ENCODE measurements around the gene EXOC6. TPM values are rescaled to one million over a fixed set of nuclear protein-coding genes. Genes with fewer than 3 reads are reported as not detected.
"Not testable (repeated sequence)": the region's sequence is repeated elsewhere in the genome, so short reads cannot be mapped to it uniquely, and the experiment has no call there.

The EXOC6 gene
- total RNA-seq, 1 donor from 2014 or later: 19.6 TPM

- DNase-seq (no peak), ATAC-seq (no peak)
- H3K9me3 ChIP-seq: no peaks in the 10 kb centered on the region
- intact Hi-C loops (cut with DNase I): no loop called here
- peaks cover 10% of the 10 kb centered on the region for H3K36me3 ChIP-seq
- H3K4me1 ChIP-seq: no peaks in the 10 kb centered on the region
- no peak overlapping the region for H3K4me3 ChIP-seq
- H3K27ac ChIP-seq: no peak overlapping the region
- H3K27me3 ChIP-seq (ENCODE audit: low read depth): no peaks in the 10 kb centered on the region
- TF ChIP-seq, protein P1, sequence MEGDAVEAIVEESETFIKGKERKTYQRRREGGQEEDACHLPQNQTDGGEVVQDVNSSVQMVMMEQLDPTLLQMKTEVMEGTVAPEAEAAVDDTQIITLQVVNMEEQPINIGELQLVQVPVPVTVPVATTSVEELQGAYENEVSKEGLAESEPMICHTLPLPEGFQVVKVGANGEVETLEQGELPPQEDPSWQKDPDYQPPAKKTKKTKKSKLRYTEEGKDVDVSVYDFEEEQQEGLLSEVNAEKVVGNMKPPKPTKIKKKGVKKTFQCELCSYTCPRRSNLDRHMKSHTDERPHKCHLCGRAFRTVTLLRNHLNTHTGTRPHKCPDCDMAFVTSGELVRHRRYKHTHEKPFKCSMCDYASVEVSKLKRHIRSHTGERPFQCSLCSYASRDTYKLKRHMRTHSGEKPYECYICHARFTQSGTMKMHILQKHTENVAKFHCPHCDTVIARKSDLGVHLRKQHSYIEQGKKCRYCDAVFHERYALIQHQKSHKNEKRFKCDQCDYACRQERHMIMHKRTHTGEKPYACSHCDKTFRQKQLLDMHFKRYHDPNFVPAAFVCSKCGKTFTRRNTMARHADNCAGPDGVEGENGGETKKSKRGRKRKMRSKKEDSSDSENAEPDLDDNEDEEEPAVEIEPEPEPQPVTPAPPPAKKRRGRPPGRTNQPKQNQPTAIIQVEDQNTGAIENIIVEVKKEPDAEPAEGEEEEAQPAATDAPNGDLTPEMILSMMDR (IDR thresholded peaks at IDR 0.05): no peak
Measured at GRCh38 chr10:92907280-92907679, 59.0 kb downstream of the EXOC6 start.

- H3K27ac ChIP-seq; H3K27me3 ChIP-seq (ENCODE audit: low read depth); ATAC-seq; H3K36me3 ChIP-seq; DNase-seq; intact Hi-C loops (cut with DNase I); H3K9me3 ChIP-seq; H3K4me3 ChIP-seq; H3K4me1 ChIP-seq: not testable (repeated sequence)
Measured at GRCh38 chr10:92912631-92913030, 64.3 kb downstream of the EXOC6 start.

DNA sequence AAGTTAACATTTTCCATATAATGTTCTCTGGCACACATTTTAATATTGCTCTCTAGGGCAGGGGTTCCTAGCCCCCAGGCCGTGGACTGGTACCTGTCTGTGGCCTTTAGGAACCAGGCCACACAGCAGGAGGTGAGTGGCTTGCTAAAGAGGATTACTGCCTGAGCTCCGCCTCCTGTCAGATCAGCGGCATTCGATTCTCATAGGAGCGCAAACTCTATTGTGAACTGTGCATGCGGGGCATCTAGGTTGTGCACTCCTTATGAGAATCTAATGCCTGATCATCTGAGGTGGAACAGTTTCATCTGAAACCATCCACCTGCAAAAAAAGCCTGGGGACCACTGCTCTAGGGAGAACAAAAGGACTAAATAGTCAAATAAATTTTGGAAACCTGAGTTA is 65.7 kb downstream of the EXOC6 start:
- intact Hi-C loops (cut with DNase I): no loop called here
- no peak for DNase-seq
- Histone ChIP-seq H3K4me3 (no peak overlapping the region), H3K9me3 (no peaks in the 10 kb centered on the region), H3K36me3 (peaks cover 10% of the 10 kb centered on the region), H3K27me3 (ENCODE audit: low read depth) (no peaks in the 10 kb centered on the region), H3K27ac (no peak overlapping the region), H3K4me1 (no peaks in the 10 kb centered on the region)
- TF ChIP-seq, protein P1 (IDR thresholded peaks at IDR 0.05): no peak
- ATAC-seq: no peak

DNA sequence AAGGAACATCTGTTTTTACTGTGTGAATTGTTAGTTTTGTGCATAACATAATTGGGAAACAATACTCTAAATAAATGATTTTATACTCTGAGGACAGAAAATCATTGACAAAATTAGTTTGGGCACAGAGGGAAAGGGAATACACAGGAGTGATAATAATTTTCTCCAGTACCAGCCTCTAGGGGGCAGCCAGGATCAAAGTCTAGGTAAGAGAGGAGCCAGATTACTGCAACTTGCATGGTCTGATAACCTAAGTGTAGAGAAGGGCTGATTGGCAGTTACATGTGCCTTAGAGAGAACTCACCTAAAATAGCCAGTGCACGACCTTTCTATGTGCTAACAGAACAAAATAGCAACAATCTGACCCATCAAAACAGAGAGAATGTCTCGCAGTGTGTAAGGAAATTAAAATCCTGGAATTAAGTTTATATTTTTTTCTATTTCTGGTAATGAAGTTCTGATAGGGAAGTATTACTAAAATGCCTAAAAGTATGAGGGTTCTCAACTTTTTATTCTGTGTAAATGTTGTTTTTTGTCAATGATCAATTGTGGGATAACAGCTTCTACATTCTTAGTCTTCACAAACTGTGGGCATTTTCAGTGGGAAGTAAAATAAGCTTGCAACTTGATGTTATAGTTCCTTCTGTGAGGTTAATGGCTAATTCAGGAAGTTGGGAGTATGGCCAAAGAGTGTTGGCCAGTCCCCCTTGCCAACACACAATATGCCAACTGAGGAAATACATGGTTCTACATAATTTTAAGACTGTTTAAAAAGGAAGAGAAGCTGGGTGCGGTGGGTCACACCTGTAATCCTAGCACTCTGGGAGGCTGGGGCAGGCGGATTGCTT is 66.4 kb downstream of the EXOC6 start:
- no peak overlapping the region for H3K27ac ChIP-seq
- no peak for DNase-seq
- H3K9me3 ChIP-seq: no peaks in the 10 kb centered on the region
- no peak overlapping the region for H3K4me3 ChIP-seq
- H3K36me3 ChIP-seq: peaks cover 5% of the 10 kb centered on the region
- peak; percentile 67 to 78 for ATAC-seq
- no peaks in the 10 kb centered on the region for H3K4me1 ChIP-seq
- TF ChIP-seq, protein P1 (IDR thresholded peaks at IDR 0.05): peak; percentile 61
- no peaks in the 10 kb centered on the region for H3K27me3 ChIP-seq (ENCODE audit: low read depth)
- intact Hi-C loops (cut with DNase I): no loop called here

- TF ChIP-seq, protein P1 (IDR thresholded peaks at IDR 0.05): no peak
- no peak for ATAC-seq
- intact Hi-C loops (cut with DNase I): no loop called here
- Histone ChIP-seq H3K36me3 (no peaks in the 10 kb centered on the region), H3K27me3 (ENCODE audit: low read depth) (no peaks in the 10 kb centered on the region), H3K9me3 (no peaks in the 10 kb centered on the region), H3K27ac (no peak overlapping the region), H3K4me1 (no peaks in the 10 kb centered on the region), H3K4me3 (no peak overlapping the region)
- DNase-seq: no peak
Measured at GRCh38 chr10:92915892-92916291, 67.6 kb downstream of the EXOC6 start.

DNA sequence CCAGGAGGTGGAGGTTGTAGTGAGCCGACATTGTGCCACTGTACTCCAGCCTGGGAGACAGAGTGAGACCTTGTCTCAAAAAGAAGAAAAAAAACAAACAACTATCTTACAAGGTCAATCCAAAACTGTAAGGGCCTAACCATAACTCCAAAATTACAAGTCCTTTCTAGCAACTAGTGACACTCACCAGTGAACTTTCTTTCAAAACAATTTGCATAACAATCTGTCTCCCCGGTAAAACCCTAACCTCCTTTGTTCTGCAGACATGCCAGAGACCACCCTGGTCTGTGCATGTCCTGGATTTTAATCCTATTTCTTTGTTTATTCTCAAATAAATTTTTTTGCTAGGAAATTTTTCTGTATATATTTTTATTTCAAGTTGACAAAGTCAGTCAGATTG is 68.1 kb downstream of the EXOC6 start:
- intact Hi-C loops (cut with DNase I): no loop called here
- no peak for DNase-seq
- TF ChIP-seq, protein P1 (IDR thresholded peaks at IDR 0.05): no peak
- no peaks in the 10 kb centered on the region for H3K36me3 ChIP-seq
- no peaks in the 10 kb centered on the region for H3K27me3 ChIP-seq (ENCODE audit: low read depth)
- H3K4me1 ChIP-seq: no peaks in the 10 kb centered on the region
- no peak overlapping the region for H3K27ac ChIP-seq
- H3K9me3 ChIP-seq: no peaks in the 10 kb centered on the region
- H3K4me3 ChIP-seq: no peak overlapping the region
- ATAC-seq: no peak

Measured in lower lobe of right lung (tissue), 2 donors.